OCI-LY7 (cell line): Measurements from ENCODE around the gene TMEM217. TPM values are rescaled to one million over a fixed set of nuclear protein-coding genes. Genes with fewer than 3 reads are reported as not detected.

Source experiments
- BruUV-seq: library from RNA; stranded (reverse); fragments of 400-500 nt; replicated peaks from 2 replicates; lab custom pipeline; 2021; lab: Mats Ljungman, UMichigan
- CTCF ChIA-PET: fragments of 300-600 bp; sonication (Branson Sonifier 250); formaldehyde crosslinking; loops from one replicate; lab custom pipeline; 2022; ENCODE audit warnings: antibody characterized with exemption; ENCODE audit not compliant: unreplicated experiment; lab: Charles Lee
- POLR2A ChIA-PET: fragments of 300-600 bp; sonication (Branson Sonifier 250); formaldehyde crosslinking; loops from one replicate; lab custom pipeline; 2022; ENCODE audit warnings: antibody characterized with exemption; lab: Charles Lee
- DNase-seq: peaks from one replicate; pipeline ENCODE4 v3.0.0-alpha.2; 2015; ENCODE audit warnings: low spot score
- H2AFZ ChIP-seq: fragments of 200-600 bp; sonication (generic), shearing (Covaris generic); 2 replicates; pipeline ENCODE4 v1.6.1; 2014; ENCODE audit warnings: mild to moderate bottlenecking, antibody characterized with exemption, low read length, moderate library complexity
- H3K27ac ChIP-seq: fragments of 200-600 bp; sonication (generic); 2 replicates; pipeline ENCODE4 v1.5.1; 2014; ENCODE audit warnings: mixed run types, low read depth, mild to moderate bottlenecking, moderate library complexity, low read length, inconsistent platforms; ENCODE audit not compliant: poor library complexity, severe bottlenecking
- H3K36me3 ChIP-seq: fragments of 200-600 bp; sonication (generic); 2 replicates; pipeline ENCODE4 v1.6.1; 2014; ENCODE audit warnings: mild to moderate bottlenecking, antibody characterized with exemption, low read length, moderate library complexity, mixed read lengths; ENCODE audit not compliant: insufficient read depth
- H3K4me1 ChIP-seq: fragments of 200-600 bp; sonication (generic); 2 replicates; pipeline ENCODE4 v1.5.1; 2014; ENCODE audit warnings: mild to moderate bottlenecking, low read length; ENCODE audit not compliant: insufficient read depth, poor library complexity, severe bottlenecking
- H3K4me2 ChIP-seq: fragments of 200-600 bp; sonication (generic); 2 replicates; pipeline ENCODE4 v1.6.1; 2014; ENCODE audit warnings: mild to moderate bottlenecking, low read length
- H3K4me3 ChIP-seq: fragments of 200-600 bp; sonication (generic); 2 replicates; pipeline ENCODE4 v1.5.1; 2014; ENCODE audit warnings: mild to moderate bottlenecking, low read depth, low read length; ENCODE audit not compliant: poor library complexity, severe bottlenecking
- H3K79me2 ChIP-seq: fragments of 200-600 bp; sonication (generic); 2 replicates; pipeline ENCODE4 v1.6.1; 2016; ENCODE audit warnings: low read depth, mild to moderate bottlenecking, low read length, moderate library complexity, mixed read lengths; ENCODE audit not compliant: insufficient read depth
- H3K9me2 ChIP-seq: fragments of 200-600 bp; sonication (generic); 2 replicates; pipeline ENCODE4 v1.6.1; 2016; ENCODE audit warnings: mild to moderate bottlenecking, low read length, mixed read lengths; ENCODE audit not compliant: insufficient read depth
- H3K9me3 ChIP-seq: fragments of 200-600 bp; sonication (generic); 2 replicates; pipeline ENCODE4 v1.6.1; 2014; ENCODE audit warnings: mild to moderate bottlenecking, mixed run types, low read length, mixed read lengths
- H4K20me1 ChIP-seq: fragments of 200-600 bp; sonication (generic); 2 replicates; pipeline ENCODE4 v1.6.1; 2014; ENCODE audit warnings: mild to moderate bottlenecking, antibody characterized with exemption, low read length, moderate library complexity, mixed read lengths; ENCODE audit not compliant: insufficient read depth
- EZH2phosphoT487 ChIP-seq: fragments of 200-600 bp; sonication (generic); IDR thresholded peaks from 2 replicates; pipeline ENCODE4 v1.6.1; 2018; ENCODE audit warnings: low read depth, borderline replicate concordance, mild to moderate bottlenecking, mixed run types, antibody characterized with exemption, low read length, moderate library complexity, mixed read lengths
- intact Hi-C: fragments of 100-400 bp; cut with micrococcal nuclease; formaldehyde crosslinking; loops from one replicate; pipeline ENCODE4 v1.10.0; 2022; ENCODE audit not compliant: unreplicated experiment
- total RNA-seq, 2 experiments: library from RNA; depleted of rRNA in 1 of 2; stranded (reverse); fragments of >200 nt in 1 of 2; shearing (Covaris generic) in 1 of 2; gene quantifications; 2 replicates each; pipeline ENCODE4 v1.2.3, GENCODE V29; 2014 to 2022
- TF ChIP-seq, protein P1 (sequence below): fragments of 200-600 bp; sonication (generic); conservative IDR thresholded peaks from 2 replicates; pipeline ENCODE4 v1.5.1; 2014; ENCODE audit warnings: mild to moderate bottlenecking, antibody characterized with exemption, low read length, moderate library complexity, mixed read lengths

The TMEM217 gene
- total RNA-seq, 2 experiments from 2014 or later, result 0.34 TPM; not detected in 1

DNA sequence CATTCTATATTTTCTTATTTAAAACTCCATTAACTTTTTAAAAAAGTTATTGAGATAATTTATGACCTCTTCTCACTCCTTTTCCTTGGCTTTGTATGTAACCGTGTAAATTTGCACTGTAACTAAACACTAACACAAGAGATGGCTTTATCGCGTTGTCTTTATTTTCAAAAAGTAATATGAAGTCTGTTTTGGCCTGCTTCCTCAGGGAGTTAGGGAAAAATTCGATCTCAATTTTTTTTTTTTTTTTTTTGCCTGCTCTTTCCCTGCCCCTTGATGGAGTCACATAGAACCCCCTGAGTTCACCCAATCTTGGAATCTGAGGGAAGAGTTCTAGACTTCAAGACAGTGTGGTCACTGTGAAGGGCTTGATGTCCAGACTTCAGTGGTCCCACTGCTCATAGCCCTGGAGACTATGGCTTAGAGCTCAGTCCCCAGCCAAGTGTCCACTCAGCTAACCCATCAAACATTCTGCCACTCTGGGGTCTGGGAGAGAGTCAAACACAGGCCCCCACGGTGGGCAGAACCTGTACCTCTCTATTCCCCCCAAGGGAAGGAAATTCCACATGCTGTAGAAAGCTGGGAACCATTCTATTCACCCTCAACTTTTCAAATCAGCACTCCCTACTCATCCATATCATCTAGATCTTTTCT lies 16.0 kb downstream of the TMEM217 start:
- H3K4me2 ChIP-seq, result no peak overlapping the region
- BruUV-seq, result no TSS peak
- no peak overlapping the region for H3K4me3 ChIP-seq
- DNase-seq, result no peak
- no peaks in the 10 kb centered on the region for H3K36me3 ChIP-seq
- intact Hi-C loops, result no loop called here
- no peaks in the 10 kb centered on the region for H3K9me2 ChIP-seq
- no peaks in the 10 kb centered on the region for H3K9me3 ChIP-seq
- no peak for TF ChIP-seq EZH2phosphoT487
- TF ChIP-seq, protein P1, sequence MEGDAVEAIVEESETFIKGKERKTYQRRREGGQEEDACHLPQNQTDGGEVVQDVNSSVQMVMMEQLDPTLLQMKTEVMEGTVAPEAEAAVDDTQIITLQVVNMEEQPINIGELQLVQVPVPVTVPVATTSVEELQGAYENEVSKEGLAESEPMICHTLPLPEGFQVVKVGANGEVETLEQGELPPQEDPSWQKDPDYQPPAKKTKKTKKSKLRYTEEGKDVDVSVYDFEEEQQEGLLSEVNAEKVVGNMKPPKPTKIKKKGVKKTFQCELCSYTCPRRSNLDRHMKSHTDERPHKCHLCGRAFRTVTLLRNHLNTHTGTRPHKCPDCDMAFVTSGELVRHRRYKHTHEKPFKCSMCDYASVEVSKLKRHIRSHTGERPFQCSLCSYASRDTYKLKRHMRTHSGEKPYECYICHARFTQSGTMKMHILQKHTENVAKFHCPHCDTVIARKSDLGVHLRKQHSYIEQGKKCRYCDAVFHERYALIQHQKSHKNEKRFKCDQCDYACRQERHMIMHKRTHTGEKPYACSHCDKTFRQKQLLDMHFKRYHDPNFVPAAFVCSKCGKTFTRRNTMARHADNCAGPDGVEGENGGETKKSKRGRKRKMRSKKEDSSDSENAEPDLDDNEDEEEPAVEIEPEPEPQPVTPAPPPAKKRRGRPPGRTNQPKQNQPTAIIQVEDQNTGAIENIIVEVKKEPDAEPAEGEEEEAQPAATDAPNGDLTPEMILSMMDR, result no peak
- no peak overlapping the region for H2AFZ ChIP-seq
- no peak overlapping the region for H3K27ac ChIP-seq
- ChIA-PET CTCF (no interaction called here), POLR2A (interaction anchor here (0.5 kb wide), 1 partner anchor 175 kb away, joined by 3 read pairs; no protein-coding TSS in a partner anchor)
- no peaks in the 10 kb centered on the region for H4K20me1 ChIP-seq
- H3K4me1 ChIP-seq, result no peaks in the 10 kb centered on the region
- no peaks in the 10 kb centered on the region for H3K79me2 ChIP-seq

DNA sequence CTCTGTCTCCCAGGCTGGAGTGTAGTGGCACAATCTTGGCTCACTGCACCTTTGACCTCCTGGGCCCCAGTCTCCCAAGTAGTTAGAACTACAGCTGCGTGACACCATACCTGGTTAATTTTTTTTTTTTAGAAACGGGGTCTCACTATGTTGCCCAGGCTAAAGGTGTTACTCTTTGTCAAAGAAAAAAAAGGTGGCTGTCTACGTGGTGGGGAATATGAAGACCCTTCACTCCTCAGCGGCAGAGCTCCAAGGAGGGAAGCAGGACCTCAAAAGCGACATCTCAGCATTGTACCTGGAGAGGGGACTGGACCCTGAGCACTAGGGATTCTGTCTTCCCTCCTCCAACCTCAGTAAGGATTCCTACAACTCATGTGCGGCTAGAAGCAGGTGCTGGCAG lies 16.8 kb downstream of the TMEM217 start:
- Histone ChIP-seq H3K79me2 (no peaks in the 10 kb centered on the region), H3K4me1 (no peaks in the 10 kb centered on the region), H3K36me3 (no peaks in the 10 kb centered on the region), H3K4me2 (no peak overlapping the region), H4K20me1 (no peaks in the 10 kb centered on the region), H3K9me2 (no peaks in the 10 kb centered on the region), H3K4me3 (no peak overlapping the region), H3K9me3 (no peaks in the 10 kb centered on the region), H3K27ac (no peak overlapping the region), H2AFZ (no peak overlapping the region)
- no peak for DNase-seq
- ChIA-PET CTCF (no interaction called here), POLR2A (no interaction called here)
- intact Hi-C loops, result no loop called here
- BruUV-seq, result no TSS peak
- TF ChIP-seq EZH2phosphoT487, result no peak

DNA sequence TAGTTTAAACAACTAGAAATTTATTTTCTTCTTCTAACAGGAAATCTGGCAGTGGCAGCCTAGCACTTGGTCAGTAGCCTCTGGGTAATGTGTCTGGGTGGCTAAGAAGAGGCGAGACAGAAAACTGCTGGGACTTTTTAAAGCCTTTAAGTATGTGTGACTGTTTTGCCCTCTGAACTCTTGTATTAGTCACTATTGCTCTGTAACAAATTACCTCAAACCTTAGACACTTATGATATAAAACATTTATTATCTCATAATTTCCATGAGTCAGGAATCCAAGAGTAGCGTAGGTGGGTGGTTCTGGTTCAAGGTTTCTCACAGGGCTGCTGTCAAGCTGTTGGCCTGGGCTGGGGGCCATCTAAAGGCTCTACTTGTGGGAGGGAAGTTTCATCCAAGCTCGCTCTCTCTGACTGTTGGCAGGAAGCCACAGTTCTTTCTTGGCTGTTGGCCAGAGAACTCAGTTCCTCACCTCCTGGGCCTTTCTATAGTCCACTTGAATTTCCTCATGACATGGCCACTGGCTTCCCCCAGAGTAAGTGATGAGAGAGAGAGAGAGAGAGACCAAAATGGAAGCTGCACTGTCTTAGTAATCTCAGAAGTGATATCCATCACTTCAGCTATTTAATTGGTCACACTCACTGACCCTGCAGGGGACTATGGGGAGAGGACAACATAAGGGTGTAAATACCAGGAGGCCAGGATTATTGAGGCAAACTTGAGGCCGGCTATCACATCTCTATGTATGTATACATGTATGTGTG lies 17.8 kb downstream of the TMEM217 start:
- CTCF ChIA-PET, result interaction anchor here (0.6 kb wide), 1 partner anchor 15 kb away, joined by 3 read pairs; no protein-coding TSS in a partner anchor
- H3K9me2 ChIP-seq, result no peaks in the 10 kb centered on the region
- no peaks in the 10 kb centered on the region for H3K36me3 ChIP-seq
- no peak overlapping the region for H3K4me3 ChIP-seq
- peak; percentile 19 for DNase-seq
- H3K9me3 ChIP-seq, result no peaks in the 10 kb centered on the region
- POLR2A ChIA-PET, result interaction anchor here (0.7 kb wide), 1 partner anchor 205 kb away, joined by 3 read pairs; no protein-coding TSS in a partner anchor
- no peak overlapping the region for H3K27ac ChIP-seq
- intact Hi-C loops, result no loop called here
- no peaks in the 10 kb centered on the region for H3K79me2 ChIP-seq
- H3K4me2 ChIP-seq, result 0 out of 2 replicates have a peak overlapping the region, but pooled peaks have one; percentile 7
- TF ChIP-seq EZH2phosphoT487, result no peak
- TF ChIP-seq, protein P1, result no peak
- no TSS peak for BruUV-seq
- H2AFZ ChIP-seq, result peak overlapping the region; percentile 18; the same call in 1 of the 2 replicates
- no peaks in the 10 kb centered on the region for H4K20me1 ChIP-seq
- no peaks in the 10 kb centered on the region for H3K4me1 ChIP-seq
